WTC11 (cell line): ENCODE data around the gene PIGU. TPM values are rescaled to one million over a fixed set of nuclear protein-coding genes. Genes with fewer than 3 reads are reported as not detected.

ENCODE experiments used
- ATAC-seq: fragments of 200-7000 bp; cut with Tn5 transposase; 2 replicates; pipeline ENCODE4 v1.10.0; 2021; ENCODE audit warnings: mild to moderate bottlenecking, moderate library complexity
- CTCF ChIA-PET: fragments of 300-600 bp; sonication (Branson Sonifier 250); formaldehyde crosslinking; loops from one replicate; lab custom pipeline; 2021; ENCODE audit warnings: antibody characterized with exemption; lab: Charles Lee
- POLR2A ChIA-PET: fragments of 350-600 bp; sonication (Branson Sonifier 250); formaldehyde crosslinking; loops from one replicate; lab custom pipeline; 2021; ENCODE audit warnings: antibody characterized with exemption; lab: Charles Lee
- DNase-seq: peaks from one replicate; pipeline ENCODE4 v3.0.0; 2021; ENCODE audit warnings: low spot score
- H3K27ac Mint-ChIP-seq: 2 replicates; pipeline ENCODE4 v1.8.0; 2021; ENCODE audit warnings: mixed read lengths
- H3K27me3 Mint-ChIP-seq: 2 replicates; pipeline ENCODE4 v1.8.0; 2021; ENCODE audit warnings: low read depth, mild to moderate bottlenecking, moderate library complexity, mixed read lengths
- H3K36me3 Mint-ChIP-seq: 2 replicates; pipeline ENCODE4 v1.8.0; 2021; ENCODE audit warnings: mixed read lengths
- H3K4me1 Mint-ChIP-seq: 2 replicates; pipeline ENCODE4 v1.8.0; 2022; ENCODE audit warnings: mixed read lengths
- H3K4me3 Mint-ChIP-seq: 2 replicates; pipeline ENCODE4 v1.8.0; 2021; ENCODE audit warnings: mild to moderate bottlenecking, moderate library complexity, mixed read lengths
- H3K9me3 Mint-ChIP-seq: 2 replicates; pipeline ENCODE4 v1.8.0; 2021; ENCODE audit warnings: mixed read lengths
- ATF1 ChIP-seq: sonication (generic); formaldehyde crosslinking; IDR thresholded peaks from 2 replicates; pipeline ENCODE4 v1.8.1; 2023; ENCODE audit warnings: mild to moderate bottlenecking, moderate library complexity, missing genetic modification reagents
- CREB1 ChIP-seq: sonication (generic); formaldehyde crosslinking; IDR thresholded peaks from 2 replicates; pipeline ENCODE4 v1.8.0; 2023; ENCODE audit warnings: mild to moderate bottlenecking, missing genetic modification reagents
- ETV6 ChIP-seq: sonication (generic); formaldehyde crosslinking; IDR thresholded peaks from 2 replicates; pipeline ENCODE4 v1.8.1; 2022; ENCODE audit warnings: mild to moderate bottlenecking, missing genetic modification reagents
- FOXP1 ChIP-seq: sonication (generic); formaldehyde crosslinking; IDR thresholded peaks from 2 replicates; pipeline ENCODE4 v1.8.0; 2022; ENCODE audit warnings: missing genetic modification reagents, mild to moderate bottlenecking, moderate library complexity, borderline replicate concordance
- GABPB1 ChIP-seq: sonication (generic); formaldehyde crosslinking; IDR thresholded peaks from 2 replicates; pipeline ENCODE4 v1.8.1; 2023; ENCODE audit warnings: mild to moderate bottlenecking, missing genetic modification reagents
- HMGA2 ChIP-seq: fragments of 250-450 bp; sonication (Bioruptor Pico); IDR thresholded peaks from 2 replicates; pipeline ENCODE4 v1.4.0; 2021; ENCODE audit warnings: mild to moderate bottlenecking, moderate library complexity
- IRF2 ChIP-seq: sonication (generic); formaldehyde crosslinking; IDR thresholded peaks from 2 replicates; pipeline ENCODE4 v1.8.0; 2022; ENCODE audit warnings: low read depth, missing genetic modification reagents, borderline replicate concordance
- JAZF1 ChIP-seq: fragments of 250-450 bp; sonication (Bioruptor Pico); IDR thresholded peaks from 2 replicates; pipeline ENCODE4 v1.9.0; 2021; ENCODE audit warnings: moderate library complexity, mild to moderate bottlenecking, inconsistent platforms
- JUN ChIP-seq: sonication (generic); formaldehyde crosslinking; IDR thresholded peaks from 2 replicates; pipeline ENCODE4 v1.8.0; 2023; ENCODE audit warnings: mild to moderate bottlenecking, missing genetic modification reagents
- MAX ChIP-seq: sonication (generic); formaldehyde crosslinking; IDR thresholded peaks from 2 replicates; pipeline ENCODE4 v1.8.0; 2022; ENCODE audit warnings: mild to moderate bottlenecking, missing genetic modification reagents
- MYBL2 ChIP-seq: sonication (generic); formaldehyde crosslinking; IDR thresholded peaks from 2 replicates; pipeline ENCODE4 v1.8.1; 2023; ENCODE audit warnings: mild to moderate bottlenecking, moderate library complexity, missing genetic modification reagents
- NR2C2 ChIP-seq: sonication (generic); formaldehyde crosslinking; IDR thresholded peaks from 2 replicates; pipeline ENCODE4 v1.8.0; 2022; ENCODE audit warnings: mild to moderate bottlenecking, missing genetic modification reagents
- PREB ChIP-seq: sonication (generic); formaldehyde crosslinking; IDR thresholded peaks from 2 replicates; pipeline ENCODE4 v1.8.1; 2022; ENCODE audit warnings: mild to moderate bottlenecking, missing genetic modification reagents, moderate library complexity, borderline replicate concordance
- RORB ChIP-seq: fragments of 250-450 bp; sonication (Bioruptor Pico); IDR thresholded peaks from 2 replicates; pipeline ENCODE4 v1.9.0; 2021; ENCODE audit warnings: mild to moderate bottlenecking
- TCF7 ChIP-seq: sonication (generic); formaldehyde crosslinking; IDR thresholded peaks from 2 replicates; pipeline ENCODE4 v1.8.0; 2022; ENCODE audit warnings: mild to moderate bottlenecking, low read depth, missing genetic modification reagents, moderate library complexity
- USF2 ChIP-seq: sonication (generic); formaldehyde crosslinking; IDR thresholded peaks from 2 replicates; pipeline ENCODE4 v1.8.1; 2023; ENCODE audit warnings: mild to moderate bottlenecking, missing genetic modification reagents, moderate library complexity
- ZNF121 ChIP-seq: sonication (generic); formaldehyde crosslinking; IDR thresholded peaks from 2 replicates; pipeline ENCODE4 v1.8.0; 2023; ENCODE audit warnings: missing genetic modification reagents
- ZNF138 ChIP-seq: sonication (generic); formaldehyde crosslinking; conservative IDR thresholded peaks from 2 replicates; pipeline ENCODE4 v1.8.1; 2022; ENCODE audit warnings: mild to moderate bottlenecking, moderate library complexity, missing genetic modification reagents
- ZNF423 ChIP-seq: fragments of 250-450 bp; sonication (Bioruptor Pico); IDR thresholded peaks from 2 replicates; pipeline ENCODE4 v2.1.2; 2022; ENCODE audit warnings: mild to moderate bottlenecking, moderate library complexity
- ZNF671 ChIP-seq: fragments of 250-450 bp; sonication (Bioruptor Pico); IDR thresholded peaks from 2 replicates; pipeline ENCODE4 v1.8.0; 2021; ENCODE audit warnings: mild to moderate bottlenecking
- total RNA-seq: library from RNA; stranded (reverse); gene quantifications from 3 replicates; pipeline ENCODE4 v1.2.3, GENCODE V29; 2021
- TF ChIP-seq, protein P1 (sequence below): sonication (generic); formaldehyde crosslinking; conservative IDR thresholded peaks from 2 replicates; pipeline ENCODE4 v1.8.1; 2023; ENCODE audit warnings: mild to moderate bottlenecking, low read depth, missing genetic modification reagents, moderate library complexity
- TF ChIP-seq, protein P2 (sequence below): sonication (generic); formaldehyde crosslinking; IDR thresholded peaks from 2 replicates; pipeline ENCODE4 v1.8.1; 2023; ENCODE audit warnings: mild to moderate bottlenecking, missing genetic modification reagents

Gene PIGU
- total RNA-seq, 1 experiment from 2014 or later: 24.8 TPM

DNA sequence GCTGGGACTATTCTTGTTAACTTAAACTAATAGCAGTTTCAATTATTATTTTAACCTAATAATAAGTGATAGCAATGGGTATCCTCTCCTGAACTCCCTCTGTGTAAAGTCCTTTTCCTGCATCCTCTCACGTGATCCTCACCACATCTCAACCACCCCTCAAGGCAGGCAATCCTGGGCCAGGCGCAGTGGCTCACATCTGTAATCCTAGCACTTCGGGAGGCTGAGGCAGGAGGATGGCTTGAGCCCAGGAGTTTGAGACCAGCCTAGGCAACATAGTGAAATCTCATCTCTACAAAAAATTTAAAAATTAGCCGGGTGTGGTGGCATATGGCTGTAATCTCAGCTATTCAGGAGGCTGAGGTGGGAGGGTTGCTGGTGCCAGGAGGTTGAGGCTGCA, 94.7 kb downstream of the PIGU start (continued):
- no peak for TF ChIP-seq ZNF121 (CRISPR knock-in tag)
- no peak for TF ChIP-seq ZNF671 (CRISPR knock-in tag)
- TF ChIP-seq IRF2 (CRISPR knock-in tag): no peak
- TF ChIP-seq MAX (CRISPR knock-in tag): no peak
- TF ChIP-seq, protein P1, sequence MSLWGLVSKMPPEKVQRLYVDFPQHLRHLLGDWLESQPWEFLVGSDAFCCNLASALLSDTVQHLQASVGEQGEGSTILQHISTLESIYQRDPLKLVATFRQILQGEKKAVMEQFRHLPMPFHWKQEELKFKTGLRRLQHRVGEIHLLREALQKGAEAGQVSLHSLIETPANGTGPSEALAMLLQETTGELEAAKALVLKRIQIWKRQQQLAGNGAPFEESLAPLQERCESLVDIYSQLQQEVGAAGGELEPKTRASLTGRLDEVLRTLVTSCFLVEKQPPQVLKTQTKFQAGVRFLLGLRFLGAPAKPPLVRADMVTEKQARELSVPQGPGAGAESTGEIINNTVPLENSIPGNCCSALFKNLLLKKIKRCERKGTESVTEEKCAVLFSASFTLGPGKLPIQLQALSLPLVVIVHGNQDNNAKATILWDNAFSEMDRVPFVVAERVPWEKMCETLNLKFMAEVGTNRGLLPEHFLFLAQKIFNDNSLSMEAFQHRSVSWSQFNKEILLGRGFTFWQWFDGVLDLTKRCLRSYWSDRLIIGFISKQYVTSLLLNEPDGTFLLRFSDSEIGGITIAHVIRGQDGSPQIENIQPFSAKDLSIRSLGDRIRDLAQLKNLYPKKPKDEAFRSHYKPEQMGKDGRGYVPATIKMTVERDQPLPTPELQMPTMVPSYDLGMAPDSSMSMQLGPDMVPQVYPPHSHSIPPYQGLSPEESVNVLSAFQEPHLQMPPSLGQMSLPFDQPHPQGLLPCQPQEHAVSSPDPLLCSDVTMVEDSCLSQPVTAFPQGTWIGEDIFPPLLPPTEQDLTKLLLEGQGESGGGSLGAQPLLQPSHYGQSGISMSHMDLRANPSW (CRISPR knock-in tag): no peak
- TF ChIP-seq HMGA2 (CRISPR knock-in tag): no peak
- TF ChIP-seq, all 79 proteins: peak for 0

- ChIA-PET CTCF (no interaction called here), POLR2A (interaction anchor here (0.6 kb wide), 1 partner anchor 448 kb away, joined by 5 read pairs; no protein-coding TSS in a partner anchor)
- Mint-ChIP-seq H3K27ac (peak overlapping the region; percentile 3; the same call in 1 of the 2 replicates), H3K9me3 (no peaks in the 10 kb centered on the region), H3K27me3 (no peaks in the 10 kb centered on the region), H3K36me3 (peaks cover 3% of the 10 kb centered on the region; the same call in 1 of the 2 replicates), H3K4me1 (no peaks in the 10 kb centered on the region), H3K4me3 (no peak overlapping the region)
- DNase-seq (no peak), ATAC-seq (no peak)
- TF ChIP-seq RORB (CRISPR knock-in tag): no peak
- TF ChIP-seq MYBL2 (CRISPR knock-in tag): no peak
- TF ChIP-seq FOXP1 (CRISPR knock-in tag): no peak
These were observed 95.3 kb downstream of the PIGU start for GRCh38 chr20:34581341-34582184.

DNA sequence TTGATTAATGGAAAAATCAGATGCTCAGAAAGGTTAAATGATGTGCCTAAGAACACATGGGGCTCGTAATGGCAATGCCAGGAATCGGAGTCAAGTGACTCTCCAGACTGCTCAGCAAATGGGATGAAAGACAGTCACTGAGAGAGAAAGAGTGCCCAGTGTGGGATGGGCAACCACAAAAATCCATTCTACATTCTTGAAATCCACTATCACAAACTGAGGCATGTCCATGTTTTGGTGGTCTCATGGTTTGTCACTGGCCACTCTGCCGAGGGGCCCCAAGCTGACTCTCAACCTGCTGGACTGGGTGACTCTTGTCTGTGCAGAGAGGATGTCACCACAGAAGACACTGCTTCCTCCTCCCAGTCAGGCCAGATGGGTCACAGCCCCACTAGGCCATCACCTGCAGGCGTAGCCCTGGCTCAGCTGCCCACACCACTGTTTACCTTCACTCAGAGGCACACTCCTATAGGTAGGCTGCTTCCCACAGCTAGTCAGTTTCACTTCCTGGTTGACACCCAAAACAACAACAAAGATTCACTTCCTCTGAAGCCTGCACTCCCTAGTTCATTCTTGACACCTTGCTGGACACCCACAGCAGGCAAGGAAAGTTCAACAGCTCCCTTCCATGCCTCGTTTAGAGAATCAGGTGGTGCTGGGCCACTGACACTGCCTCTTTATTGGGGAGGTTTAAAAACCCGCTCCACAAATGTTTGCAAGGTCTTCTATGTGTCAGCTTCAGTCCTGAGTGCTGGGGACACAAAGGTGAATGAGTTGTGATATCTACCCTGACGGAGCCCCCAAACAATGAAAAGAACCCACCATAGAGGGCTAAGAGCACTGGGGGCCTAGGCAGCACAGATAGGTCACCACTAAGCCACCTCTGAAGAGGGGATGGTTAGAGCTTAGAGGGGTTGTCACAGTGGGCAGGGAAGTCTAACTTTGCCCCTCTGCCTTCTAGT, 96.6 kb downstream of the PIGU start:
- no peak overlapping the region for H3K27ac Mint-ChIP-seq
- ChIA-PET CTCF (interaction anchor here (1.1 kb wide), 1 partner anchor 17 kb away, joined by 4 read pairs; no protein-coding TSS in a partner anchor), POLR2A (no interaction called here)
- H3K4me3 Mint-ChIP-seq: no peak overlapping the region
- H3K27me3 Mint-ChIP-seq: no peaks in the 10 kb centered on the region
- no peaks in the 10 kb centered on the region for H3K4me1 Mint-ChIP-seq
- H3K9me3 Mint-ChIP-seq: no peaks in the 10 kb centered on the region
- ATAC-seq (no peak), DNase-seq (no peak)
- H3K36me3 Mint-ChIP-seq: peaks cover 3% of the 10 kb centered on the region; the same call in 1 of the 2 replicates
- no peak for TF ChIP-seq TCF7 (CRISPR knock-in tag)
- TF ChIP-seq GABPB1 (CRISPR knock-in tag): no peak
- no peak for TF ChIP-seq NR2C2 (CRISPR knock-in tag)
- TF ChIP-seq CREB1 (CRISPR knock-in tag): no peak
- TF ChIP-seq ZNF423 (CRISPR knock-in tag): no peak
- no peak for TF ChIP-seq ATF1 (CRISPR knock-in tag)
- TF ChIP-seq, protein P2, sequence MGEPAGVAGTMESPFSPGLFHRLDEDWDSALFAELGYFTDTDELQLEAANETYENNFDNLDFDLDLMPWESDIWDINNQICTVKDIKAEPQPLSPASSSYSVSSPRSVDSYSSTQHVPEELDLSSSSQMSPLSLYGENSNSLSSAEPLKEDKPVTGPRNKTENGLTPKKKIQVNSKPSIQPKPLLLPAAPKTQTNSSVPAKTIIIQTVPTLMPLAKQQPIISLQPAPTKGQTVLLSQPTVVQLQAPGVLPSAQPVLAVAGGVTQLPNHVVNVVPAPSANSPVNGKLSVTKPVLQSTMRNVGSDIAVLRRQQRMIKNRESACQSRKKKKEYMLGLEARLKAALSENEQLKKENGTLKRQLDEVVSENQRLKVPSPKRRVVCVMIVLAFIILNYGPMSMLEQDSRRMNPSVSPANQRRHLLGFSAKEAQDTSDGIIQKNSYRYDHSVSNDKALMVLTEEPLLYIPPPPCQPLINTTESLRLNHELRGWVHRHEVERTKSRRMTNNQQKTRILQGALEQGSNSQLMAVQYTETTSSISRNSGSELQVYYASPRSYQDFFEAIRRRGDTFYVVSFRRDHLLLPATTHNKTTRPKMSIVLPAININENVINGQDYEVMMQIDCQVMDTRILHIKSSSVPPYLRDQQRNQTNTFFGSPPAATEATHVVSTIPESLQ: no peak
- no peak for TF ChIP-seq ZNF121 (CRISPR knock-in tag)
- TF ChIP-seq USF2: no peak
- TF ChIP-seq ZNF138 (CRISPR knock-in tag): no peak
- TF ChIP-seq JUN: no peak
- no peak for TF ChIP-seq ETV6 (CRISPR knock-in tag)
- TF ChIP-seq PREB (CRISPR knock-in tag): no peak
- TF ChIP-seq JAZF1 (CRISPR knock-in tag): no peak
